ENCODE data around the gene RPRM.
"Not testable (repeated sequence)": the region's sequence is repeated elsewhere in the genome, so short reads cannot be mapped to it uniquely, and the experiment has no call there.

The RPRM gene

DNA sequence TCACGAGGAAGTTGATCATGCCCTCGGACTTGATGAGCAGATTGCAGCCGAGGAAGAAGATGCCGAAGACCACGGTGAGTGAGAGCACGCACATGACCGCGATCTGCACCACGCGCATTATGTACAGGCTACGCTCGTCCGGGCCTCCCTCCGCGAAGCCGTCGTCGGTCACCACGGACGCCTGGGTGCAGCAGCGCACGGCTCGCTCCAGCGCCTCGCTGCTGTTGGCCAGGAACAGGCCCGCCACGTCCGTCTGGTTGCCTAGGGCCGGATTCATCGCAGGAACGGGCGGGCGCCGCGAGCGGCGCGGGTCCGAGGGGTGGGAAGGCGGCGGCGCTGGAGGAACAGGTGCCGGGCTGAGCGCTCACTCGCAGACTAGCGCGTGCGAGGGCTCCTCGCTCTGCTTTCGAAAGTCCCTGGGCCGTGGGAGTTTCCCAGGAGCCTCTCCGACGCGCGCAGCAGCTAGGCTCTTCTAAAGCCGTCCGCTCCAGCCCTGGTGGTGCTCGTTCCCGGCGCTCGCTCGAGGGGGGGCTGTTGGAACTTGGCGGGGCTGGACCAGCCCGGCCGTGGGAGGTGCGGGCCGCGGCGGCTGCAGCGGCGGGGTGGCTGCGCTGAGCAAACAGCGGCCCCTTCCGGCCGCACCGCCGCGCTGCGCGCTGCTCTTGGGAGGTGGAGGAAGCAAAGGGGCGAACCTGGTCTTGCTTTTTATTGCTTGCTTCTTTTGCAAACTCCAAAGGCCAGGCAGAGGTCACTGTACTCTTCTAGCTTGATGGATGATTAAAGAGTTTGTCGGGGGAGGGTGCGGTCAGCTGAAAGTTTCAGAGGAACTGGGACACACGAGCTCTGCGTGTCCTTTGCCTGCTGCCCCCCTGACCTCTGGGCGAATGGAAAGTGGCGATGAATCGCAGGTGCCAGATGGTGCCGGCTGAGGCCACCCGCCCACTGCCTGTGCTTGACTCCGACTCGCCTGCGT lies at the start of gene RPRM:
Gene RPRM (minus strand): TSS at position 474 of the 973 bp plus-strand sequence. CDS start 197 bp downstream, at position 277.
- H3K4me3 ChIP-seq (ENCODE audit: low read depth, low read length), result peak within 1 kb of the TSS; percentile 26
- TF ChIP-seq, protein P1, sequence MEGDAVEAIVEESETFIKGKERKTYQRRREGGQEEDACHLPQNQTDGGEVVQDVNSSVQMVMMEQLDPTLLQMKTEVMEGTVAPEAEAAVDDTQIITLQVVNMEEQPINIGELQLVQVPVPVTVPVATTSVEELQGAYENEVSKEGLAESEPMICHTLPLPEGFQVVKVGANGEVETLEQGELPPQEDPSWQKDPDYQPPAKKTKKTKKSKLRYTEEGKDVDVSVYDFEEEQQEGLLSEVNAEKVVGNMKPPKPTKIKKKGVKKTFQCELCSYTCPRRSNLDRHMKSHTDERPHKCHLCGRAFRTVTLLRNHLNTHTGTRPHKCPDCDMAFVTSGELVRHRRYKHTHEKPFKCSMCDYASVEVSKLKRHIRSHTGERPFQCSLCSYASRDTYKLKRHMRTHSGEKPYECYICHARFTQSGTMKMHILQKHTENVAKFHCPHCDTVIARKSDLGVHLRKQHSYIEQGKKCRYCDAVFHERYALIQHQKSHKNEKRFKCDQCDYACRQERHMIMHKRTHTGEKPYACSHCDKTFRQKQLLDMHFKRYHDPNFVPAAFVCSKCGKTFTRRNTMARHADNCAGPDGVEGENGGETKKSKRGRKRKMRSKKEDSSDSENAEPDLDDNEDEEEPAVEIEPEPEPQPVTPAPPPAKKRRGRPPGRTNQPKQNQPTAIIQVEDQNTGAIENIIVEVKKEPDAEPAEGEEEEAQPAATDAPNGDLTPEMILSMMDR (IDR thresholded peaks at IDR 0.05; ENCODE audit: borderline replicate concordance, insufficient read depth, low read depth, low read length), result peak; percentile 98

DNA sequence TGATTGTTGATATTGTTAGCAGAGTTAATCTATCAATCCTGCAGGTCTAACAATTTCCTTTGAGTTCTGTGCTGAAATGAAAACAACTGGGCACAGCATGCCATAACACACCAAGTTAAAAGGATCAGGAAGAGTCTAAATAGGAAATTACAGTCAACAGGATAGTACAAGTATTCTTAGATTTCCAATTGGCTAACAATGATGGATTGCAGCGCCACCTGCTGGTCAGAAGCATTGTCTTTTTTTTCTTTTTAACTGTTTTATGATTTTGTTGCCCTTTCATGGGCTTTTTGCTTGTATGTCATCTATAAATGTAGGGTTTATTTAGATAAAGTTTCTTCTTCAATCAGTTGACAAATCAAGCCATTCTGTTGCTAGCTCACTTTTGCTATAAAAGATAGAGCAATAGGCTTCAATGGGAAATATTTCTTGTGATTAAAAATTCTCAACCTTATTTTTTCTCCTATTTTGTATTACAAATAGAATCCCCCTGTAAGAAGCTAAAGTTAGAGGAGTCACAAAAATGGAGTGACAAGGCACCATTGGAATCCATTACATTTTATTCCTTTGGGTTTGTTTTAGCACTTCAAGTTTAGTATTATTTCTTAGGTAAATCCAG lies 40.8 kb upstream of the RPRM start:
- no peak overlapping the region for H3K4me3 ChIP-seq (ENCODE audit: low read depth, low read length)
- TF ChIP-seq, protein P1 (IDR thresholded peaks at IDR 0.05; ENCODE audit: borderline replicate concordance, insufficient read depth, low read depth, low read length), result peak; percentile 53; the same call in 1 of the 2 replicates

DNA sequence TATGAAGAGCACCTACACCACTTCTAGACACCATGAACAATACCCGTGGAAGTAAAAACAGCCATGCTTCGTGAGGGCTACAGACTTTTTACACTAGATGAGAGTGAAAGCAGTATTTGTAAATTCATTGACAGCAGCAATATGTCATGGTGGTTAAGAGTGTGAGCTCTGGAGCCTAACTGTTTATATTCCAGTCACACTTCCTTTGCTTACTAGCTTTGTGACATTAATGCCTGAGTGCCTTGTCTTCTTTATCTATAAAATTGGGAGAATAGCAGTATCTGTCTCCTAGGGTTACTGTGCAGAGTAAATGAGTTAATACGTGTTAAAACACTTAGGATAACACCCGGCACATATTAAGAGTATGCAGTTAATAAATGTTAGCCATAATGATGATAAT lies 33.8 kb upstream of the RPRM start:
- TF ChIP-seq, protein P1 (IDR thresholded peaks at IDR 0.05; ENCODE audit: borderline replicate concordance, insufficient read depth, low read depth, low read length), result no peak
- no peak overlapping the region for H3K4me3 ChIP-seq (ENCODE audit: low read depth, low read length)

DNA sequence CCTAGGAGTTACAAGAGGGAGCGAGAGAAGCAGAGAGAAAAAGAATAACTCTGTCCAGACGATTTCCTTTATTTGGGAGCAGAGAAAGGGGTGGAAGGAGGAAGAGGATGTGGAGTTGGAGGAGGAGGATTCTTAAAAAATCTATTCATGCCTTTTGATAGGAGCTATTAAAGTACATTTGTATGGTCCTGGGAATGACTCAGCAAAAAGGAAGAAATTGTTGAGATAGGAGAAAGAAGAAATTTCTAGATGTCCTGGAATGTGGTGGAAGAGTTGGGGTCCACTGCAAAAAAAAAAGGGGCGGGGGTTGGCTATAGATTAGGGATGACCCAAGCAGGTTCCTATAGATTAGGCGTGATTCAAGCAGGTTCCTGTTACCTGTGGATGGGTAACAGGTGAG lies 32.4 kb upstream of the RPRM start:
- H3K4me3 ChIP-seq (ENCODE audit: low read depth, low read length), result no peak overlapping the region
- TF ChIP-seq, protein P1 (IDR thresholded peaks at IDR 0.05; ENCODE audit: borderline replicate concordance, insufficient read depth, low read depth, low read length), result no peak

DNA sequence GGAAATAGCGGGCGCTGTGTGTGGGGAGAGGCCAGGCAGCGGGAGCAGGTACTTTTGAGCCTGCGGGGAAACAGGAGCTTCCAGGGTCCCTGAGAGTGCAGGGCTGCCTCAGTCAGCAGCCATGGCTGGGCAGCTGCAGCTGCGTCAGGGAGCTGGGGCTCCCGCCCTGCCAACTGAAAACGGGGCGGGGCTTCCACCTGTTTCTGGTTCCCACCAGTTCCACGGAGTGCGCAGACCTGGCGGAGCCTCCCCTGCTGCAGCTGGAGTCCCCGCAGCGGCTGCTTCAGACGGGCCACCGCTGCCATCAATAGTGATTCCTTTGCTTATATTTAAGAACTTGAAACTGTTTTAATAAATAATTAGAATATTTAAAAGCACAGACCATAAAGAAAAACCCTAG lies 30.6 kb upstream of the RPRM start:
- TF ChIP-seq, protein P1 (IDR thresholded peaks at IDR 0.05; ENCODE audit: borderline replicate concordance, insufficient read depth, low read depth, low read length), result no peak
- no peak overlapping the region for H3K4me3 ChIP-seq (ENCODE audit: low read depth, low read length)

DNA sequence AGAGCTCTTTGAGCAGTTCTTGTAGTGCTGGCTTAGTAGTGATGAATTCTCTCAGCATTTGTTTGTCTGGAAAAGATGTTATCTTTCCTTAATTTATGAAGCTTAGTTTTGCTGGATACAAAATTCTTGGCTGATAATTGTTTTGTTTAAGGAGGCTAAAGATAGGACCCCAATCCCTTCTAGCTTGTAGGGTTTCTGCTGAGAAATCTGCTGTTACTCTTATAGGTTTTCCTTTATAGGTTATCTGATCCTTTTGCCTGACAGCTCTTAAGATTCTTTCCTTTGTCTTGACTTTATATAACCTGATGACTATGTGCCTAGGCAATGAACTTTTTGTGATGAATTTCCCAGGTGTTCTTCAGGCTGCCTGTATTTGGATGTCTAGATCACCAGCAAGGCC lies 27.9 kb upstream of the RPRM start:
- not testable (repeated sequence) for H3K4me3 ChIP-seq (ENCODE audit: low read depth, low read length)

DNA sequence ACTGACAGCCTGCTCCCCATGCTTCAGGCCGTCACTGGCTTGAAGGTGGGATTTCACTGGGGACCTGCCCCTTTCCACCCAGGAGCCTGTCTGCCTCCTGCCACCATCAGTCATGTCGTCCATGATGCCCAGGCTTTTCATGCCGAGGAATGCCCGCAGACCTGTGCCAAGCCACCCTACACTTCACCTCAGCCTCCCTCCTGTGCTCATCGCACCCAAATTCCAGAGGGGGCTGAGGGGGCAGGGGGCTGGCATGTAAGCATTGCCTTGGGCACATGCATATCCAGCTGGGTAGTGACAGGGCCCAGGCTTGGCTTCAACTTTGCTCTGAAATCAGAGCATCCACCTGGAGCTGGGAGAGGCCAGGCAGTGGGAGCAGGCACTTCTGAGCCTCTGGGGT lies 20.9 kb upstream of the RPRM start:
- TF ChIP-seq, protein P1 (IDR thresholded peaks at IDR 0.05; ENCODE audit: borderline replicate concordance, insufficient read depth, low read depth, low read length), result no peak
- no peak overlapping the region for H3K4me3 ChIP-seq (ENCODE audit: low read depth, low read length)
